A549 (cell line): Measurements from ENCODE around the gene COPB2. TPM values are rescaled to one million over a fixed set of nuclear protein-coding genes. Genes with fewer than 3 reads are reported as not detected.

Experiments
- ATAC-seq, 2 experiments: fragments of 200-7000 bp in 1 of 2; fragments of >200 bp in 1 of 2; cut with Nextera tagmentation in 1 of 2; cut with Tn5 transposase in 1 of 2; 3 replicates each; pipeline versions ENCODE4 v1.8.0 to v1.9.1; 2018 to 2020; ENCODE audit warnings: mild to moderate bottlenecking in 1 of 2, moderate library complexity in 1 of 2
- CTCF ChIA-PET: fragments of 300-600 bp; sonication (Branson Sonifier 250); formaldehyde crosslinking; extraction: SDS; loops from one replicate; lab custom pipeline; 2021; ENCODE audit warnings: antibody characterized with exemption, inconsistent platforms; lab: Yijun Ruan, JAX
- POLR2A ChIA-PET: fragments of 350-600 bp; formaldehyde crosslinking; extraction: SDS; loops from one replicate; lab custom pipeline; 2021; ENCODE audit warnings: antibody characterized with exemption, inconsistent platforms; lab: Yijun Ruan, JAX
- DNase-seq, 2 experiments: peaks; one replicate each; pipeline versions ENCODE4 v3.0.0 to v3.0.0-alpha.2; 2011 to 2016; ENCODE audit warnings: low read depth in 1 of 2, low spot score in 1 of 2
- FAIRE-seq: peaks from 2 replicates; lab custom pipeline; 2011; peaks lifted over from hg19 to GRCh38; lab: Jason Lieb, UNC
- H3K27ac ChIP-seq, 2 experiments: fragments of >200 bp; sonication (Bioruptor Twin); formaldehyde crosslinking; 3 replicates each; pipeline ENCODE4 v1.5.1; 2016 to 2017
- H3K4me1 ChIP-seq: fragments of >200 bp; sonication (Bioruptor Twin); formaldehyde crosslinking; 3 replicates; pipeline ENCODE4 v1.6.1; 2016
- H3K4me2 ChIP-seq: fragments of >200 bp; sonication (Bioruptor Twin); formaldehyde crosslinking; 3 replicates; pipeline ENCODE4 v1.6.1; 2016
- H3K4me3 ChIP-seq: fragments of >200 bp; sonication (Bioruptor Twin); formaldehyde crosslinking; 3 replicates; pipeline ENCODE4 v1.5.1; 2016
- H3K9me3 ChIP-seq: fragments of >200 bp; sonication (Bioruptor Twin); formaldehyde crosslinking; 3 replicates; pipeline ENCODE4 v1.6.1; 2016
- CEBPB ChIP-seq, 2 experiments: fragments of >200 bp in 1 of 2; sonication (Bioruptor Twin) in 1 of 2; formaldehyde crosslinking in 1 of 2; IDR thresholded peaks; 2 replicates each; pipeline ENCODE4 v1.6.1; 2012 to 2016
- CTCF ChIP-seq: fragments of >200 bp; sonication (Bioruptor Twin); formaldehyde crosslinking; IDR thresholded peaks from 3 replicates; pipeline ENCODE4 v1.5.1; 2016
- EHMT2 ChIP-seq: fragments of 200-600 bp; sonication (generic); IDR thresholded peaks from 2 replicates; pipeline ENCODE4 v1.6.1; 2016; ENCODE audit warnings: antibody characterized with exemption, low read depth, mild to moderate bottlenecking, moderate library complexity
- ELK1 ChIP-seq: fragments of 150-350 bp; IDR thresholded peaks from 2 replicates; pipeline ENCODE4 v1.6.1; 2014; ENCODE audit warnings: low read depth, mild to moderate bottlenecking, low read length
- ESRRA ChIP-seq: fragments of 150-350 bp; IDR thresholded peaks from 2 replicates; pipeline ENCODE4 v1.6.1; 2014; ENCODE audit warnings: mild to moderate bottlenecking, low read length, borderline replicate concordance
- FOXS1 ChIP-seq: fragments of 250-450 bp; sonication (Bioruptor Pico); IDR thresholded peaks from 2 replicates; pipeline ENCODE4 v1.5.0; 2020; ENCODE audit warnings: mild to moderate bottlenecking, moderate library complexity
- HEYL ChIP-seq: fragments of 250-450 bp; sonication (Bioruptor Pico); IDR thresholded peaks from 2 replicates; pipeline ENCODE4 v1.8.0; 2021; ENCODE audit warnings: mild to moderate bottlenecking, moderate library complexity
- HOXB5 ChIP-seq: fragments of 250-450 bp; sonication (Bioruptor Pico); IDR thresholded peaks from 2 replicates; pipeline ENCODE4 v1.5.0; 2020; ENCODE audit warnings: mild to moderate bottlenecking, moderate library complexity
- JUNB ChIP-seq: fragments of >200 bp; sonication (Bioruptor Twin); formaldehyde crosslinking; IDR thresholded peaks from 2 replicates; pipeline ENCODE4 v1.6.1; 2016
- KDM5A ChIP-seq: fragments of 200-600 bp; sonication (generic); IDR thresholded peaks from 2 replicates; pipeline ENCODE4 v1.6.1; 2016; ENCODE audit warnings: antibody characterized with exemption, mild to moderate bottlenecking
- MAFK ChIP-seq: fragments of 450-650 bp; IDR thresholded peaks from 2 replicates; pipeline ENCODE4 v1.6.1; 2014; ENCODE audit not compliant: partially characterized antibody
- MAZ ChIP-seq: fragments of 150-350 bp; IDR thresholded peaks from 2 replicates; pipeline ENCODE4 v1.6.1; 2014; ENCODE audit warnings: antibody characterized with exemption, low read depth, low read length, borderline replicate concordance
- MYC ChIP-seq: IDR thresholded peaks from 2 replicates; pipeline ENCODE4 v1.6.1; 2012; ENCODE audit warnings: mild to moderate bottlenecking, inconsistent platforms, low read length, improper control_type of control experiment, borderline replicate concordance
- NFE2L2 ChIP-seq: fragments of 150-350 bp; conservative IDR thresholded peaks from 2 replicates; pipeline ENCODE4 v1.6.1; 2014; ENCODE audit warnings: low read length
- NPAS2 ChIP-seq: fragments of 250-450 bp; sonication (Bioruptor Pico); IDR thresholded peaks from 2 replicates; pipeline ENCODE4 v1.8.0; 2022; ENCODE audit warnings: mild to moderate bottlenecking, moderate library complexity, borderline replicate concordance
- NR3C1 ChIP-seq: fragments of >200 bp; sonication (Bioruptor Twin); formaldehyde crosslinking; IDR thresholded peaks from 3 replicates; pipeline ENCODE4 v1.6.1; 2017
- PBX3 ChIP-seq: IDR thresholded peaks from 2 replicates; pipeline ENCODE4 v1.6.1; 2012
- POLR2A ChIP-seq: IDR thresholded peaks from 2 replicates; pipeline ENCODE4 v1.6.1; 2012; ENCODE audit warnings: mild to moderate bottlenecking, low read length
- POLR2AphosphoS2 ChIP-seq: conservative IDR thresholded peaks from 2 replicates; pipeline ENCODE4 v1.6.1; 2012; ENCODE audit warnings: low read length, improper control_type of control experiment, inconsistent platforms
- RAD21 ChIP-seq, 2 experiments: fragments of >200 bp in 1 of 2; sonication (Bioruptor Twin) in 1 of 2; formaldehyde crosslinking in 1 of 2; IDR thresholded peaks in 1 of 2; conservative IDR thresholded peaks in 1 of 2; 2 replicates in 1 of 2; 3 replicates in 1 of 2; pipeline ENCODE4 v1.6.1; 2012 to 2018; ENCODE audit warnings: inconsistent platforms in 1 of 2
- RARB ChIP-seq: fragments of 250-450 bp; sonication (Bioruptor Pico); IDR thresholded peaks from 2 replicates; pipeline ENCODE4 v1.8.0; 2021; ENCODE audit warnings: mild to moderate bottlenecking, moderate library complexity
- RCOR1 ChIP-seq: fragments of 150-350 bp; IDR thresholded peaks from 2 replicates; pipeline ENCODE4 v1.6.1; 2014; ENCODE audit warnings: antibody characterized with exemption, low read length, low read depth
- RNF2 ChIP-seq: fragments of 200-600 bp; sonication (generic); IDR thresholded peaks from 2 replicates; pipeline ENCODE4 v1.6.1; 2016; ENCODE audit warnings: low read depth, mild to moderate bottlenecking, antibody characterized with exemption, moderate library complexity, borderline replicate concordance
- TP53 ChIP-seq: fragments of 250-450 bp; sonication (Bioruptor Pico); IDR thresholded peaks from 2 replicates; pipeline ENCODE4 v1.5.0; 2021; ENCODE audit warnings: mild to moderate bottlenecking, moderate library complexity
- USF2 ChIP-seq: fragments of 450-650 bp; IDR thresholded peaks from 2 replicates; pipeline ENCODE4 v1.6.1; 2014; ENCODE audit warnings: antibody characterized with exemption
- ZC3H11A ChIP-seq: fragments of 450-650 bp; IDR thresholded peaks from 2 replicates; pipeline ENCODE4 v1.6.1; 2014; ENCODE audit warnings: antibody characterized with exemption, mild to moderate bottlenecking
- ZFP36 ChIP-seq: fragments of 450-650 bp; IDR thresholded peaks from 2 replicates; pipeline ENCODE4 v1.6.1; 2014; ENCODE audit warnings: borderline replicate concordance; ENCODE audit not compliant: partially characterized antibody
- whole genome bisulfite sequencing: methylation state at CpG from one replicate; pipeline ENCODE4 v1.1.6; 2017; ENCODE audit errors: missing lambda C conversion rate; 5-methylcytosine and 5-hydroxymethylcytosine counted together
- polyA plus RNA-seq, 4 experiments: library from polyadenylated mRNA; depleted of rRNA in 3 of 4; stranded (reverse); fragments of >200 nt; fragmentation: RNase III in 1 of 4; extraction: RNeasy Plus Mini Kit Qiagen cat#74134 plus additional on column Dnase treatment in 1 of 4; gene quantifications; 2 replicates in 3 of 4; 3 replicates in 1 of 4; pipeline ENCODE4 v1.2.3, GENCODE V29; 2011 to 2017
- TF ChIP-seq, protein P1 (sequence below): fragments of 250-450 bp; sonication (Bioruptor Pico); IDR thresholded peaks from 2 replicates; pipeline ENCODE4 v1.5.0; 2021; ENCODE audit warnings: mild to moderate bottlenecking, moderate library complexity, borderline replicate concordance
- TF ChIP-seq, protein P2 (sequence below): IDR thresholded peaks from 2 replicates; pipeline ENCODE4 v1.6.1; 2012

Gene COPB2
- polyA plus RNA-seq, 2 of the 4 experiments (the other 2 are of a cell fraction) = 109 to 124 TPM

DNA sequence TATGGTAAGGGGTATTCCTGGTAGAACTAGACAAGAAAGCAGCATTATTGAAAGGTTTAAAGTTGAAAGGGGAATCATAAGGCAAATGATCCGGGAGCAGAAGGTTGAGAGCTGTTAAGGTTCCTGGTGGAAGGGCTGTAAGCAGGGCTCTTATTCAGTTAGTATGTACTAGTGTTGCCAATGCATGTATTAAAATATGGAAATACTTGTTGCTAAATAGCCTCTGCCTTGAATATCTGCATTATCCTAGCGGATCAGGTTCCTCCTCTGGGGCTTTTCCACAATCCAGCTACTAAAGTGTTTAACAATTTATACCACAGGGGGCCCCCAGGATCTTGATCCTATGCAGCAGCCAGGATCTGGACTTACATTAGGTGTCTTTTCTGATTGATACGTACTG, 7.3 kb upstream of the COPB2 start:
- 0 out of 3 replicates have a peak, but pooled peaks cover 2% of the 10 kb centered on the region for H3K9me3 ChIP-seq
- FAIRE-seq (no peak), ATAC-seq (no peak), DNase-seq (no peak)
- ChIA-PET CTCF (no interaction called here), POLR2A (no interaction called here)
- 85% methylated on average over 3 of the region's 3 CpGs for WGBS
- H3K4me1 ChIP-seq = no peaks in the 10 kb centered on the region
- H3K4me2 ChIP-seq = no peak overlapping the region
- H3K27ac ChIP-seq = no peak overlapping the region
- no peak overlapping the region for H3K4me3 ChIP-seq
- TF ChIP-seq MAFK = no peak
- TF ChIP-seq, protein P1, sequence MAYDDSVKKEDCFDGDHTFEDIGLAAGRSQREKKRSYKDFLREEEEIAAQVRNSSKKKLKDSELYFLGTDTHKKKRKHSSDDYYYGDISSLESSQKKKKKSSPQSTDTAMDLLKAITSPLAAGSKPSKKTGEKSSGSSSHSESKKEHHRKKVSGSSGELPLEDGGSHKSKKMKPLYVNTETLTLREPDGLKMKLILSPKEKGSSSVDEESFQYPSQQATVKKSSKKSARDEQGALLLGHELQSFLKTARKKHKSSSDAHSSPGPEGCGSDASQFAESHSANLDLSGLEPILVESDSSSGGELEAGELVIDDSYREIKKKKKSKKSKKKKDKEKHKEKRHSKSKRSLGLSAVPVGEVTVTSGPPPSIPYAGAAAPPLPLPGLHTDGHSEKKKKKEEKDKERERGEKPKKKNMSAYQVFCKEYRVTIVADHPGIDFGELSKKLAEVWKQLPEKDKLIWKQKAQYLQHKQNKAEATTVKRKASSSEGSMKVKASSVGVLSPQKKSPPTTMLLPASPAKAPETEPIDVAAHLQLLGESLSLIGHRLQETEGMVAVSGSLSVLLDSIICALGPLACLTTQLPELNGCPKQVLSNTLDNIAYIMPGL = no peak
- no peak for TF ChIP-seq POLR2AphosphoS2
- TF ChIP-seq MAZ = no peak
- no peak for TF ChIP-seq EHMT2
- TF ChIP-seq ZFP36 = no peak
- TF ChIP-seq FOXS1 (CRISPR knock-in tag) = no peak
- TF ChIP-seq NFE2L2 = no peak
- no peak for TF ChIP-seq NPAS2 (CRISPR knock-in tag)
- TF ChIP-seq KDM5A = no peak
- no peak for TF ChIP-seq HOXB5 (CRISPR knock-in tag)
- no peak for TF ChIP-seq CTCF
- TF ChIP-seq RNF2 = no peak
- TF ChIP-seq RAD21 (conservative IDR thresholded peaks at IDR 0.05 in 1 of 2, IDR thresholded peaks at IDR 0.05 in 1 of 2) = no peak
- TF ChIP-seq ZC3H11A = no peak
- no peak for TF ChIP-seq MYC
- TF ChIP-seq USF2 = no peak
- no peak for TF ChIP-seq ELK1
- TF ChIP-seq RARB (CRISPR knock-in tag) = no peak
- TF ChIP-seq PBX3 = no peak
- TF ChIP-seq, all 56 proteins: peak for 0

- Histone ChIP-seq H3K27ac (no peak overlapping the region), H3K9me3 (no peaks in the 10 kb centered on the region), H3K4me3 (no peak overlapping the region), H3K4me2 (no peak overlapping the region), H3K4me1 (no peaks in the 10 kb centered on the region; the same call in 2 of the 3 replicates)
- ATAC-seq (no peak), FAIRE-seq (no peak), DNase-seq (no peak)
- CTCF ChIA-PET = no interaction called here
- TF ChIP-seq NR3C1 (no peak), TP53 (CRISPR knock-in tag) (no peak), RCOR1 (no peak), CEBPB (IDR thresholded peaks at IDR 0.05) (no peak), JUNB (no peak), HEYL (CRISPR knock-in tag) (no peak), ESRRA (no peak), POLR2A (no peak), ELK1 (no peak)
- TF ChIP-seq, protein P2, sequence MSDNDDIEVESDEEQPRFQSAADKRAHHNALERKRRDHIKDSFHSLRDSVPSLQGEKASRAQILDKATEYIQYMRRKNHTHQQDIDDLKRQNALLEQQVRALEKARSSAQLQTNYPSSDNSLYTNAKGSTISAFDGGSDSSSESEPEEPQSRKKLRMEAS = no peak
- POLR2A ChIA-PET = no interaction called here
Observed at GRCh38 chr3:139394116-139394515, 4.7 kb upstream of the COPB2 start.
